Measurements from ENCODE around the gene SLIT2. TPM values are rescaled to one million over a fixed set of nuclear protein-coding genes. Genes with fewer than 3 reads are reported as not detected.

Gene SLIT2
- total RNA-seq, 2 experiments from 2014 or later, result not detected

DNA sequence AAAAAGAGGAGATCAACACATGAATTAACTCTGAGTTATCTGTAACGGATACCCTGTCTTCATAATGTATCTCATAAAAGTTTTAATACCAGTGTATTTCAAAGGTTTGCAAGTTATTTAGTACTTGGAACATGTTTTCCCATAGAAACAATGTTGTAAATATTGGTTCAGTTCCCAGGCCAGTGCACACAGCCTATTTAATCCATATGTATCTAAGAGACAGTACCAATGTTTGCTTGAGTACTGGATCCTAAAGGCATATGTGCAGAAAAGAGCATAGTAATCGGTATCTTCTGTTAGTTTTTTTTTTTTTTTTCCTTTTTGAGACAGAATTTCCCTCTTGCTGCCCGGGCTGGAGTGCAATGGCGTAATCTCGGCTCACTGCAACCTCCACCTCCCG, 46.1 kb downstream of the SLIT2 start:
- no peaks in the 10 kb centered on the region for H3K36me3 Mint-ChIP-seq (ENCODE audit: low read depth)
- no peak overlapping the region for H3K4me3 Mint-ChIP-seq
- no peaks in the 10 kb centered on the region for H3K27me3 Mint-ChIP-seq
- no peaks in the 10 kb centered on the region for H3K9me3 Mint-ChIP-seq
- ChIA-PET CTCF (no interaction called here), POLR2A (no interaction called here)
- no peak for DNase-seq
- no peak overlapping the region for H3K27ac Mint-ChIP-seq
- no peaks in the 10 kb centered on the region for H3K4me1 Mint-ChIP-seq

DNA sequence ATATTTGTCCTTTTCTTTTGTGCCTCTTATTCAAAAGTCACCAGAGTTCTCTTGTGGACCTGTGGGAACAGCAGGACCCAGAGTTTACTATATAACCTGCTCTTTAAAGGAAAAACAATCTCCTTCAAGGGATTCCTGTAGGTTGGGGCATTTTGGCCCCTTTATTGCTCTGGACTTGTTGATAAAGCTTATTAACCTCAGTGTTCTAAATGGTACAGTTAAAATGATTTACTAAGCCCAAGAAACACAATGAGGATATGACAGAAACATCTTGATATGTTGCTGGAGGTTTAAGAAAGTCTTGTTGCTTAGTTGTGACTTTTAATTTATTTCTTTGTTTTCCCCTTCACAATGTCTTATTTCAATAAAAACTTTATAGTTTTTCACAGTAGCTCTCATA, 46.8 kb downstream of the SLIT2 start:
- ChIA-PET POLR2A (no interaction called here), CTCF (no interaction called here)
- DNase-seq, result no peak
- no peaks in the 10 kb centered on the region for H3K9me3 Mint-ChIP-seq
- H3K36me3 Mint-ChIP-seq (ENCODE audit: low read depth), result no peaks in the 10 kb centered on the region
- H3K4me3 Mint-ChIP-seq, result no peak overlapping the region
- no peak overlapping the region for H3K27ac Mint-ChIP-seq
- no peaks in the 10 kb centered on the region for H3K27me3 Mint-ChIP-seq
- H3K4me1 Mint-ChIP-seq, result no peaks in the 10 kb centered on the region

DNA sequence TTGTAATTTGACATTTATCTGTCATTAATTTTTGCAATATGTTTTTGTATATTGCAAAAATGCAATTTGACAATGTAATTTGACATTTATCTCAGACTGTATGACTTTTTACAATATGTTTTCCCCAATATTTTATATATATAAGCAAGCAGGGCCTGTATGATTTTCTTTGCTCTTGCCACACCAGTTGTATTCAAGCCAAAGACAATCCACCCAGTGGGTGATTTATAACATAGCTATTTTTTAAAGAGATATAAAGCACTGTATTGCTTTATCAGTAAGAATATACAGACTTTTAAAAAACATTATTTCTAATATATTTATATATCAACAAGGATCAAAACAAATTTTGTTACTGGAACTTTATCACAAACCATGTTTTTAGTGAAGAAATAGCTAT, 47.3 kb downstream of the SLIT2 start:
- Mint-ChIP-seq H3K27me3 (no peaks in the 10 kb centered on the region), H3K36me3 (ENCODE audit: low read depth) (no peaks in the 10 kb centered on the region), H3K4me1 (no peaks in the 10 kb centered on the region), H3K27ac (no peak overlapping the region), H3K4me3 (no peak overlapping the region), H3K9me3 (no peaks in the 10 kb centered on the region)
- POLR2A ChIA-PET, result no interaction called here
- CTCF ChIA-PET, result no interaction called here
- DNase-seq, result no peak

DNA sequence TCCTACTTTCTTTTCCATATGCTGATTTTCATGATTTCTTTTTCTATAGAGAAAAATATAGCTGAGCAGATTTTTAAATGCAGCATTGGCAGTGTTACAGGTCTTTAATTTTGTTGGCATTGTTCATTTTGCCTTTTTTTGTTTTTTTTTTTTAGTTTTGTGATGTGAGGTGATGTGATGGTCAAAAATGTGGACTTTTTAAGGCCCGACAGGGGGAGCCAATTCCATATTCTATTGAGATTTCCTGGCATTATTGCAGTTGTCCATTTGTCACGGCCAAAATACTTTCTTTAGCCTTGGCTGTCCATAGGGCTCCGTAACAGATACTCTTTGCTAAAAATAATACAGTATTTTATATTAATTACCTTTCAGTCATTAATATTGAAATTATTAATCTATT, 47.8 kb downstream of the SLIT2 start:
- Mint-ChIP-seq H3K4me3 (no peak overlapping the region), H3K9me3 (no peaks in the 10 kb centered on the region), H3K4me1 (no peaks in the 10 kb centered on the region), H3K27ac (no peak overlapping the region), H3K36me3 (ENCODE audit: low read depth) (no peaks in the 10 kb centered on the region), H3K27me3 (no peaks in the 10 kb centered on the region)
- CTCF ChIA-PET, result no interaction called here
- POLR2A ChIA-PET, result no interaction called here
- DNase-seq, result no peak

DNA sequence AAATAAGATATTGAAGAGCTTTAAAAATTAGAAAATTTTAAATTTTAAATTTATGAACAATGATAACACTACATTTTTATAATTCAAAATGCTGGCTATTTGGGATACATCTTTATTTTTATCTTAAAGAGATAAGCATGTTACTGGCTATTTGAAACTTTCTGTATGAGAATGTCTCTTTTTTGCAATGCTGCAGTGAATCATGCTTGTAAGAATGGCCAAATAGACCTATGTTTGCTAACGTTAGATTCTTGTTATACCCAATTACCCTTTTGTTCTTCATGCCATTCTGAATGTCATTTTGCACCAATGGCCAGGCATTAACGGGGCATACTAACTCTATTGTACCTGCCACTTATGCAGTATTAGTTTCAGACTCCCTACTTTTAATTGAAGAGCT, 49.5 kb downstream of the SLIT2 start:
- no peak overlapping the region for H3K27ac Mint-ChIP-seq
- no peak overlapping the region for H3K4me3 Mint-ChIP-seq
- H3K9me3 Mint-ChIP-seq, result no peaks in the 10 kb centered on the region
- no peak for DNase-seq
- H3K27me3 Mint-ChIP-seq, result no peaks in the 10 kb centered on the region
- no peaks in the 10 kb centered on the region for H3K36me3 Mint-ChIP-seq (ENCODE audit: low read depth)
- ChIA-PET CTCF (no interaction called here), POLR2A (no interaction called here)
- H3K4me1 Mint-ChIP-seq, result no peaks in the 10 kb centered on the region

All from activated CD4-positive, alpha-beta T cell treated with anti-CD3 and anti-CD28 coated beads, Interleukin-2, amount 10 ng/mL, durations not matched to agents 7 days and 5 days (primary cell).